ENCODE results near the gene CCL18.
"Not testable (repeated sequence)": the region's sequence is repeated elsewhere in the genome, so short reads cannot be mapped to it uniquely, and the experiment has no call there.

CCL18 gene, protein sequence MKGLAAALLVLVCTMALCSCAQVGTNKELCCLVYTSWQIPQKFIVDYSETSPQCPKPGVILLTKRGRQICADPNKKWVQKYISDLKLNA

GRCh38 chr17:36063786-36064541 lies at the start of gene CCL18:
Gene CCL18 (plus strand): TSS chr17:36064272. CDS start chr17:36064343, 71 bp downstream.
- no peak for DNase-seq

GRCh38 chr17:36014946-36015345 lies 49.1 kb upstream of the CCL18 start:
- no peak for DNase-seq

DNA sequence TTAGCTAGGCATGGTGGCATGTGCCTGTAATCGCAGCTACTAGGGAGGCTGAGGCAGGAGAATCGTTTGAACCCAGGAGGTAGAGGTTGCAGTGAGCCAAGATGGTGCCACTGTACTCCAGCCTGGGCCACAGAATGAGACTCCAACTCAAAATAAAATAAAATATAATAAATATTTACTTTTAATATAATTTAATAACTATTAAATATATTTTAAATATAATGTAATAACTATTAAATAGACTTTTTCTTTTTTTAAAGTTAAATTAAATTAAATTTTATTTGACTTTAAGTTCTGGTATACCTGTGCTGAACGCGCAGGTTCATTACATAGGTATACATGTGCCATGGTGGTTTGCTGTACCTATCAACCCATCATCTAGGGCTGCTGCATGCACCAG lies 48.2 kb upstream of the CCL18 start:
- not testable (repeated sequence) for DNase-seq

DNA sequence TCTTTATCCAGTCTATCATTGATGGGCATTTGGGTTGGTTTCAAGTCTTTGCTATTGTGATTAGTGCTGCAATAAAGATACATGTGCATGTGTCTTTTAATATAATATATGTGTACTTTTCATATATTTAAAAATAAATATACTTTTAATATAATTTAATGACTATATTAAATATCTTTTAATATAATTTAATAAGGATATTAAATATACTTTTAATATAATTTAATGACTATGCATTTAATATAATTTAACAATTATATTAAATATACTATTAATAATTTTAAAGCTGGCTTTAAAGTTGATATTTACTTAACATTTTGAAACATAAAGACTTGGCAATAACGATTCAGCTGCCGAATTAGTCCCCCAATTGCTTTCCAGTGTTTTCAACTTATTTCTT lies 47.5 kb upstream of the CCL18 start:
- DNase-seq: no peak

DNA sequence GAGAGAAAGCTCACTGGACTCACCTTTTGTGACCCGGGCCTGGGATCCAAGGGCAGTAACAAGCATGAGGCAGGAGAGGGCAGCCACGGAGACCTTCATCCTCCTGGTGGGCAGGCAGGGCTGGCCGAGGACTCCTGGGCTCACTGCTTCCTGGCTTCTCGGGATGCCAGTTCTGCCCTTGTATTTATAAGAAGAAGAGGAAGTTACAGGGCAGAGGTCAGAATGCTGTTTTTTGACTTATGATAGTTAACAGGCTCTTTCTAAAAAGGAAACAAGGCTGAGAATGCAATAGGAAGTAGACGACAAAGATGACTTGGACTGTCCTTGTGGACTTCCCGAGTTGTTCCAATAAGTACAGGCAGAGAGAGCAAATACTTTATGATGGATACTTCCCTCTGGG lies 46.3 kb upstream of the CCL18 start, which contains the start of gene CCL23:
Gene CCL23 (minus strand): TSS at position 174 of the 400 bp plus-strand sequence. CDS start 75 bp downstream, at position 99.
- no peak for DNase-seq

- DNase-seq: no peak
These were observed 44.6 kb upstream of the CCL18 start for GRCh38 chr17:36019423-36019822.

DNA sequence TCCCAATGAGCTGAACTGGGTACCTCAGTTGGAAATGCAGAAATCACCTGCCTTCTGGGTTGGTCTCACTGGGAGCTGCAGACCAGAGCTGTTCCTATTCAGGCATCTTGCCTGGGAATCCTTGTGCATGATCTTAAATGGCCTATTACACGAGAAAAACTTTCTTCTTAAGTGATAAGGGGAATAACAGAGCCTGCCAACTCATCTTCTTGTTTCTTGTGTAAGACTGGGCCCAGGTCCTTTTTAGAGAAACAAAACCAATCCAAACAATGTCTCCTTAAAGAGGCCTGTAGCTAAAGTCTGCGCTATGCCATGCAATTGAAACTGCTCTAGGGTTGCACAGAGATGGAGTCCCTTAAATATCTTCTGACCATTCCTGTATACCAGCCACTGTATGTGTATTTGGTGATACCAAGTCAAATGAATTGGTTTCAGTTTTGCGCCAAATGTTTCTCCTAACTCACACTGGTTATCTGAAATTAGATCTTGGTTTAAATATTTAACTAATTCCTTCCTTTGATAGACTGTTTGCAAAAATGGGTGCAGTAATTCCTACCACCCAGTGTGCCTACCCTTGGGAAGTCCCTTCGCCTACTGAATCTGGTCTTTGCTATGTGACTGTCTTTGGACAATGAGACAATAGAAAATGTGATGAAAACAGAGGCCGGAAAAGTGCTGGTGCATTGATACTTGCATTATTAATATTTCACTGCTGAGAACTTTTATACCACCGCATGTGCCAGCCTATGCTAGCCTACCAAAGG lies 39.8 kb upstream of the CCL18 start:
- no peak for DNase-seq

GRCh38 chr17:36027761-36028160 lies 36.3 kb upstream of the CCL18 start:
- no peak for DNase-seq

DNA sequence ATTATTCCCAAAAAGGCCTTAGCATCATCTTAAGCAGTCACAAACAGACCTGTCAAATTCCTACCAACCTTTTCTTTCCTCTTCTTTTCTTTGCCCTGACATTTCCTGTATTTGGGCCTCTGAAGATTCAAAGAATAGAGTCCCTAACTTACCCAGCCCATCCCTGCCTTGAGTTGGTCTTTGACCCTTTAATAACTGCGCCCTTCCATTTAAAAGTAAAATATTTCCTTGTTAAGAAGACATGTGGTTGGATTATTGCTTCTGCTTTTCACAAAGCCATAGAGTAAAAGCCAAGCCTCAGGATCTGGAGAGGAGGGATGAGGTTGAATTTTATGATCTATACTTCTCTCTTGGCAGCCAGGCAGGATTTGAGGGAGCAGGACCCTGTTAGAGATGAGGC lies 33.1 kb upstream of the CCL18 start:
- DNase-seq: no peak

DNA sequence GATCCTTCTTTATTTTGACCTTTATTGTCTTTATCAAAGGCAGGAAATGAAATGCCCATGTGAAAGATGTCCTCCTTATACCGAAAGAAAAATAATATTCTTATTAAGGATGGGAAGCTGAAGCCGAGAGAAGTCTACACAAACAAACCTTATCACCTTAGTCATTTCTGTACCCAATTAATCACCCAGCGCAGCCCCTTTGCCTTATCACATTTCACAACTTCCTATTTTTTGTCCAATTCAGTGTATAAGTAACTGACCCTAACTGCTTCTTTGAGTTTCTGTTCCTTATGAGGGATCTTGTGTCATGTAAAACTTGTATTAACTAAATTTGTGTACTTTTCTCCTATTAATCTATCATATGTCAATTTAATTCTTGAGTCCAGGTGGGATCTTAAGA lies 29.9 kb upstream of the CCL18 start:
- DNase-seq: no peak

- DNase-seq: no peak
These were observed 27.8 kb upstream of the CCL18 start for GRCh38 chr17:36036235-36036634.

- DNase-seq: no peak
These were observed 16.0 kb upstream of the CCL18 start for GRCh38 chr17:36048066-36048465.

DNA sequence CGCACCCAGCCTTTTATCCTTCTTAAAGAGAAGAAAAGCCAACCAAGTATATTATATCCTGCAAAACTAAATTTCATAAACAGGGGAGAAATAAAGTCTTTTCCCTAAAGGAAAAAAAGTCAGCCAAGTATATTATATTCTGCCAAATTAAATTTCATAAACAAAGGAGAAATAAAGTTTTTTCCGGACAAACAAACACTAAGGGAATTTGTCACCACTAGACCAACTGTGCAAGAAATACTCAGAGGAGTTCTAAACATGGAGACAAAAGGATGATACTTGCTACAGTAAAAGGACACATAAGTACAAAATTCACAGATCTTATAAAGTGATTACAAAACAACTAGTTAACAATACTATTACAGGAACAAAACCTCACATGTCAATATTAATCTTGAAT lies 14.4 kb upstream of the CCL18 start:
- no peak for DNase-seq

- DNase-seq: no peak
These were observed 8.9 kb upstream of the CCL18 start for GRCh38 chr17:36055171-36055570.

- DNase-seq: no peak
These were observed 8.1 kb upstream of the CCL18 start for GRCh38 chr17:36055921-36056520.

GRCh38 chr17:36057911-36058310 lies 6.2 kb upstream of the CCL18 start:
- no peak for DNase-seq

DNA sequence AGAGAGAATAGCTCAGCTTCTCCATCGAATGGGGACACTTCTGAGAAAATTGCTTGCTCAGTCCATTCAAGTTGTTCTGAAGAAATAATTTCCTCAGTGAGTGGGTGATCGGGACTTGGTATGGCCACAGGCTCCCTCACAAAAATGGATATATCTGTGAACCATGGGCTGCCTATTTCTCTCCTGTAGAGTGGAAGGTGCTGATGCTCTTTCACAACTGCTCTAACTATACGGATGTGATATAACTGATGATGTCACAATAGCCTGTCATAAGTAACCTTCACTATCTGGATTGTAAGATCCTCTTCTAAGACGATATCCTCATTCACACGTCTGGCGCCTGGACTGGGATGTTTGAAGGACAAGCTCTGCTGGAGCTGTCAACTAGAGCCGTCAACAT lies 4.7 kb upstream of the CCL18 start:
- no peak for DNase-seq

GRCh38 chr17:36060816-36061215 lies 3.3 kb upstream of the CCL18 start:
- no peak for DNase-seq

- DNase-seq: no peak
These were observed 2.4 kb downstream of the CCL18 start for GRCh38 chr17:36066365-36066985.

DNA sequence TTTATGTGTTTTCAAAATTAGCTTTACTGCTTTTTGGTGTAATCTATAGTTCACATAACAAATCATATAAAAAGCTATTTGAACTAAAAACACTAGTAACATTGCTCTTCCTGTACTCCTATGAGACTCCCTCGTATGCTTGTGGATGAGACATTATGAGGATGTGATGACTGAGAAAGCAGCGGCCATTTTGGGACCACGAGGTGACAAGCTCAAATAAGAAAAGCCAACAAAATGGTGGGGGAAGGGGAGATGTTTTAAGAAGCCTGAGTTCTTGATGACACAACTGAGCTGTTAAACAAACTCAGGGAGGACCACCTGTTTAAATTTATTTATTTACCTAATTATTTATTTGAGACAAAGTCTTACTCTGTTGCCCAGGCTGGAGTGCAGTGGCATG lies 4.5 kb downstream of the CCL18 start:
- DNase-seq: no peak

DNA sequence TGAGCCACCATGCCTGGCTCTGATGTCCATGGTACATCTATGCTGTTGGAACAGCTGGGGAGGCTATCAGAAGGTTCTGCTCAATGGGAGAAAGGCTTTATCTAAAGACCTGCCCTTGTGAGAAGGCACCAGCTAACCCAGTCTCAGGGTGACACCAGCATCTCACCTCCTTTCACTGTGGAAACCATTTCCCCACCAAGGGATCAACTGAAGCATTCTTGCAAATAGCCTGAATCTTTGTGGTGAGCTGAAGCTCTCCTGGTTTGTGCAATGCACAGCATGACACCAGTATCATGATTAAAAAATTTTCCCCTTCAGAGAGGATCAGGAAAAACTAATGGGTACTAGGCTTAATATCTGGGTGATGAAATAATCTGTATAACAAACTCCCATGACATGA lies 5.1 kb downstream of the CCL18 start:
- DNase-seq: no peak

DNA sequence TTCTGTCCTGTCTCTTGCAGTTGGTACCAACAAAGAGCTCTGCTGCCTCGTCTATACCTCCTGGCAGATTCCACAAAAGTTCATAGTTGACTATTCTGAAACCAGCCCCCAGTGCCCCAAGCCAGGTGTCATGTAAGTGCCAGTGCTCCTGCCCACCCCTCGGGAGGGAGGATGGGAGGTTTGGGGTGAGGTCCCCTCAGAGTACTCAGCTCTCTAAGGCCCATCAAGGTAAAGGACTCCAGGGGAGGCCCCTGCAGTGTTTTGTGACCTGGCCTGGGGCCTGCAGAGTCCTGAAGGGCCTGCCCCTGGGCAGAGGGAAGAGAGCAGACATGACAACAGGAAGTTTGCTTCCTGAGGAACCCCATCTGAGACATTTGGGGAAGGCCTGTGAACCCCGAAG lies 6.4 kb downstream of the CCL18 start:
- no peak for DNase-seq

GRCh38 chr17:36071751-36072150 lies 7.7 kb downstream of the CCL18 start:
- no peak for DNase-seq
